Measurements from ENCODE around the gene DCTN4.

- TF ChIP-seq, protein P1, sequence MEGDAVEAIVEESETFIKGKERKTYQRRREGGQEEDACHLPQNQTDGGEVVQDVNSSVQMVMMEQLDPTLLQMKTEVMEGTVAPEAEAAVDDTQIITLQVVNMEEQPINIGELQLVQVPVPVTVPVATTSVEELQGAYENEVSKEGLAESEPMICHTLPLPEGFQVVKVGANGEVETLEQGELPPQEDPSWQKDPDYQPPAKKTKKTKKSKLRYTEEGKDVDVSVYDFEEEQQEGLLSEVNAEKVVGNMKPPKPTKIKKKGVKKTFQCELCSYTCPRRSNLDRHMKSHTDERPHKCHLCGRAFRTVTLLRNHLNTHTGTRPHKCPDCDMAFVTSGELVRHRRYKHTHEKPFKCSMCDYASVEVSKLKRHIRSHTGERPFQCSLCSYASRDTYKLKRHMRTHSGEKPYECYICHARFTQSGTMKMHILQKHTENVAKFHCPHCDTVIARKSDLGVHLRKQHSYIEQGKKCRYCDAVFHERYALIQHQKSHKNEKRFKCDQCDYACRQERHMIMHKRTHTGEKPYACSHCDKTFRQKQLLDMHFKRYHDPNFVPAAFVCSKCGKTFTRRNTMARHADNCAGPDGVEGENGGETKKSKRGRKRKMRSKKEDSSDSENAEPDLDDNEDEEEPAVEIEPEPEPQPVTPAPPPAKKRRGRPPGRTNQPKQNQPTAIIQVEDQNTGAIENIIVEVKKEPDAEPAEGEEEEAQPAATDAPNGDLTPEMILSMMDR (IDR thresholded peaks at IDR 0.05), result no peak
- no peak for TF ChIP-seq POLR2AphosphoS5 (IDR thresholded peaks at IDR 0.05)
- TF ChIP-seq POLR2A (IDR thresholded peaks at IDR 0.05), result no peak
Measured at GRCh38 chr5:150766251-150766650, 7.4 kb upstream of the DCTN4 start.

All from transverse colon (tissue), 4 donors.